IMR-90 (cell line): ENCODE results near the gene SOS1. TPM values are rescaled to one million over a fixed set of nuclear protein-coding genes. Genes with fewer than 3 reads are reported as not detected.

Experiments used
- ATAC-seq: fragments of 200-7000 bp; cut with Tn5 transposase; 2 replicates; pipeline ENCODE4 v1.9.1; 2020; ENCODE audit warnings: low read depth, mild to moderate bottlenecking, moderate library complexity
- BruUV-seq: library from RNA; stranded (reverse); fragments of 400-500 nt; replicated peaks from 2 replicates; lab custom pipeline; 2021; lab: Mats Ljungman, UMichigan
- CTCF ChIA-PET: fragments of 300-600 bp; formaldehyde crosslinking; extraction: SDS; loops from one replicate; lab custom pipeline; 2021; ENCODE audit warnings: antibody characterized with exemption; lab: Yijun Ruan, JAX
- POLR2A ChIA-PET: fragments of 300-600 bp; sonication (Branson Sonifier 250); formaldehyde crosslinking; loops from one replicate; lab custom pipeline; 2022; ENCODE audit warnings: antibody characterized with exemption; ENCODE audit not compliant: unreplicated experiment; lab: Charles Lee
- DNase-seq: peaks from one replicate; pipeline ENCODE4 v3.0.0; 2013
- H2AFZ ChIP-seq: replicated peaks from 2 replicates; pipeline ENCODE3; 2013; ENCODE audit warnings: low read length, mild to moderate bottlenecking; ENCODE audit not compliant: poor library complexity
- H2AK5ac ChIP-seq: 2 replicates; pipeline ENCODE4 v1.6.1; 2013; ENCODE audit warnings: low read depth, low read length, inconsistent platforms
- H2AK9ac ChIP-seq: replicated peaks from 2 replicates; pipeline ENCODE3; 2013; ENCODE audit warnings: mild to moderate bottlenecking, low read depth, low read length, moderate library complexity; ENCODE audit not compliant: poor library complexity
- H2BK120ac ChIP-seq: 2 replicates; pipeline ENCODE4 v1.6.1; 2013; ENCODE audit warnings: low read depth, low read length, inconsistent platforms
- H2BK15ac ChIP-seq: 3 replicates; pipeline ENCODE4 v1.6.1; 2013; ENCODE audit warnings: low read depth, low read length, inconsistent platforms
- H2BK20ac ChIP-seq: 2 replicates; pipeline ENCODE4 v1.6.1; 2013; ENCODE audit warnings: low read depth, mild to moderate bottlenecking, inconsistent platforms, low read length, moderate library complexity
- H2BK5ac ChIP-seq: 2 replicates; pipeline ENCODE4 v1.6.1; 2013; ENCODE audit warnings: mild to moderate bottlenecking, low read depth, low read length, inconsistent platforms; ENCODE audit not compliant: poor library complexity, severe bottlenecking
- H3K14ac ChIP-seq: replicated peaks from 2 replicates; pipeline ENCODE4 v1.6.1; 2013; ENCODE audit warnings: low read depth, low read length, inconsistent platforms
- H3K18ac ChIP-seq: 2 replicates; pipeline ENCODE4 v1.6.1; 2013; ENCODE audit warnings: low read depth, low read length, control low read depth
- H3K23ac ChIP-seq: 2 replicates; pipeline ENCODE4 v1.6.1; 2013; ENCODE audit warnings: low read depth, low read length, inconsistent platforms
- H3K27ac ChIP-seq: 2 replicates; pipeline ENCODE4 v1.5.1; 2013; ENCODE audit warnings: mild to moderate bottlenecking, control low read depth, low read length; ENCODE audit not compliant: insufficient read depth
- H3K27me3 ChIP-seq: 2 replicates; pipeline ENCODE4 v1.6.1; 2013; ENCODE audit warnings: low read length; ENCODE audit not compliant: control insufficient read depth, insufficient read depth
- H3K36me3 ChIP-seq: 2 replicates; pipeline ENCODE4 v1.6.1; 2013; ENCODE audit warnings: low read length, mixed read lengths; ENCODE audit not compliant: control insufficient read depth, insufficient read depth
- H3K4ac ChIP-seq: 2 replicates; pipeline ENCODE4 v1.6.1; 2013; ENCODE audit warnings: low read depth, low read length, inconsistent platforms
- H3K4me1 ChIP-seq: 2 replicates; pipeline ENCODE4 v1.6.1; 2013; ENCODE audit warnings: low read length, mixed read lengths; ENCODE audit not compliant: control insufficient read depth, insufficient read depth
- H3K4me2 ChIP-seq: 2 replicates; pipeline ENCODE4 v1.6.1; 2013; ENCODE audit warnings: low read depth, mild to moderate bottlenecking, control low read depth, low read length, moderate library complexity
- H3K4me3 ChIP-seq: 2 replicates; pipeline ENCODE4 v1.5.1; 2013; ENCODE audit warnings: low read depth, mild to moderate bottlenecking, control low read depth, low read length, moderate library complexity; ENCODE audit not compliant: insufficient read depth
- H3K56ac ChIP-seq: 2 replicates; pipeline ENCODE4 v1.6.1; 2013; ENCODE audit warnings: low read length, inconsistent platforms; ENCODE audit not compliant: insufficient read depth; ENCODE audit errors: extremely low read depth
- H3K79me1 ChIP-seq, 2 experiments: 2 replicates each; pipeline ENCODE4 v1.6.1; 2013; ENCODE audit warnings: low read length in 2 of 2, inconsistent platforms in 1 of 2, low read depth in 1 of 2
- H3K9ac ChIP-seq: 2 replicates; pipeline ENCODE4 v1.6.1; 2013; ENCODE audit warnings: low read depth, low read length, control low read depth
- H3K9me1 ChIP-seq: 2 replicates; pipeline ENCODE4 v1.6.1; 2013; ENCODE audit warnings: low read length, inconsistent platforms; ENCODE audit not compliant: insufficient read depth
- H3K9me3 ChIP-seq: 2 replicates; pipeline ENCODE4 v1.6.1; 2013; ENCODE audit warnings: low read length; ENCODE audit not compliant: control insufficient read depth, insufficient read depth
- H4K20me1 ChIP-seq: 2 replicates; pipeline ENCODE4 v1.6.1; 2013; ENCODE audit warnings: low read length, inconsistent platforms; ENCODE audit not compliant: insufficient read depth
- H4K5ac ChIP-seq: 2 replicates; pipeline ENCODE4 v1.6.1; 2013; ENCODE audit warnings: mild to moderate bottlenecking, low read depth, low read length, control low read depth
- H4K8ac ChIP-seq, 2 experiments: 2 replicates each; pipeline ENCODE4 v1.6.1; 2013; ENCODE audit warnings: low read depth in 2 of 2, low read length in 2 of 2, control low read depth in 1 of 2, inconsistent platforms in 1 of 2
- H4K91ac ChIP-seq: 2 replicates; pipeline ENCODE4 v1.6.1; 2013; ENCODE audit warnings: low read depth, low read length, inconsistent platforms; ENCODE audit not compliant: insufficient read depth
- BHLHE40 ChIP-seq: fragments of 150-350 bp; IDR thresholded peaks from 2 replicates; pipeline ENCODE4 v1.6.1; 2016; ENCODE audit warnings: mild to moderate bottlenecking, low read depth, low read length
- CEBPB ChIP-seq: IDR thresholded peaks from 2 replicates; pipeline ENCODE4 v1.6.1; 2012; ENCODE audit warnings: low read depth, low read length, improper control_type of control experiment
- CHD1 ChIP-seq: IDR thresholded peaks from 2 replicates; pipeline ENCODE4 v1.6.1; 2012; ENCODE audit warnings: low read depth, low read length, improper control_type of control experiment
- FOS ChIP-seq: fragments of 150-350 bp; IDR thresholded peaks from 2 replicates; pipeline ENCODE4 v1.6.1; 2016; ENCODE audit warnings: low read depth, low read length
- MAFK ChIP-seq: IDR thresholded peaks from 2 replicates; pipeline ENCODE4 v1.6.1; 2012; ENCODE audit warnings: low read depth, low read length, improper control_type of control experiment
- MAZ ChIP-seq: IDR thresholded peaks from 2 replicates; pipeline ENCODE4 v1.6.1; 2012; ENCODE audit warnings: low read depth, mild to moderate bottlenecking, low read length, improper control_type of control experiment, moderate library complexity, borderline replicate concordance
- MXI1 ChIP-seq: IDR thresholded peaks from 2 replicates; pipeline ENCODE4 v1.6.1; 2012; ENCODE audit warnings: low read depth, mild to moderate bottlenecking, low read length, moderate library complexity, borderline replicate concordance
- NFE2L2 ChIP-seq: fragments of 150-350 bp; IDR thresholded peaks from 2 replicates; pipeline ENCODE4 v1.6.1; 2016; ENCODE audit warnings: low read depth, mild to moderate bottlenecking, low read length
- POLR2A ChIP-seq: IDR thresholded peaks from 2 replicates; pipeline ENCODE4 v1.6.1; 2012; ENCODE audit warnings: mild to moderate bottlenecking, low read depth, low read length
- RAD21 ChIP-seq: IDR thresholded peaks from 2 replicates; pipeline ENCODE4 v1.6.1; 2012; ENCODE audit warnings: low read length, improper control_type of control experiment
- RCOR1 ChIP-seq: IDR thresholded peaks from 2 replicates; pipeline ENCODE4 v1.6.1; 2012; ENCODE audit warnings: mild to moderate bottlenecking, low read length, improper control_type of control experiment; ENCODE audit not compliant: insufficient replicate concordance
- RFX5 ChIP-seq: IDR thresholded peaks from 2 replicates; pipeline ENCODE4 v1.8.0; 2012; ENCODE audit warnings: low read depth, mild to moderate bottlenecking, low read length, moderate library complexity
- SMC3 ChIP-seq: fragments of 150-350 bp; IDR thresholded peaks from 2 replicates; pipeline ENCODE4 v1.6.1; 2016; ENCODE audit warnings: low read depth, mild to moderate bottlenecking, antibody characterized with exemption, low read length, moderate library complexity
- USF2 ChIP-seq: fragments of 150-350 bp; IDR thresholded peaks from 2 replicates; pipeline ENCODE4 v1.6.1; 2017; ENCODE audit warnings: mild to moderate bottlenecking, antibody characterized with exemption, low read length, low read depth
- WGBS, 2 experiments: methylation state at CpG; one replicate each; pipeline versions ENCODE4 v1.1.5 to v1.1.7; 2013; ENCODE audit warnings: missing lambda C conversion rate in 2 of 2; ENCODE audit not compliant: insufficient read length in 1 of 2; ENCODE audit errors: extremely low coverage in 2 of 2; 5-methylcytosine and 5-hydroxymethylcytosine counted together
- dilution Hi-C: fragments of 300-500 bp; cut with HindIII; formaldehyde crosslinking; loops from one replicate; pipeline ENCODE4 v1.14.3; 2018; ENCODE audit warnings: low sequenced_read_pairs; ENCODE audit not compliant: unreplicated experiment
- in situ Hi-C: fragments of 300-500 bp; cut with MboI; formaldehyde crosslinking; loops from 3 replicates; pipeline ENCODE4 v1.14.3; 2019; ENCODE audit warnings: low sequenced_read_pairs, inconsistent platforms, mixed read lengths
- intact Hi-C: fragments of 100-400 bp; cut with micrococcal nuclease; formaldehyde crosslinking; loops from 2 replicates; pipeline ENCODE4 v1.10.0; 2022
- polyA plus RNA-seq, 3 experiments: library from polyadenylated mRNA; depleted of rRNA; stranded (reverse); fragments of >200 nt; gene quantifications; 2 replicates each; pipeline ENCODE4 v1.2.3, GENCODE V29; 2012; ENCODE audit warnings: low replicate concordance in 1 of 3
- total RNA-seq: library from RNA; depleted of rRNA; stranded (reverse); fragments of >200 nt; gene quantifications from 2 replicates; pipeline ENCODE4 v1.2.3, GENCODE V29; 2012
- TF ChIP-seq, protein P1 (sequence below): fragments of 150-350 bp; IDR thresholded peaks from 2 replicates; pipeline ENCODE4 v1.6.1; 2016; ENCODE audit warnings: low read depth, mild to moderate bottlenecking, low read length, moderate library complexity, borderline replicate concordance
- TF ChIP-seq, protein P2 (sequence below): conservative IDR thresholded peaks from 2 replicates; pipeline ENCODE4 v1.5.1; 2012; ENCODE audit warnings: mild to moderate bottlenecking, low read depth, low read length, improper control_type of control experiment

Gene SOS1
- total and polyA plus RNA-seq, 2 of the 4 experiments (the other 2 are of a cell fraction): 8.2 to 11.2 TPM

- intact Hi-C loops: no loop called here
- no peak overlapping the region for H2AK5ac ChIP-seq
- DNase-seq: no peak
Measured at GRCh38 chr2:39150890-39151497, 30.1 kb upstream of the SOS1 start.

More at GRCh38 chr2:39150890-39151497, 30.1 kb upstream of the SOS1 start:
- ChIA-PET POLR2A (no interaction called here), CTCF (no interaction called here)
- Histone ChIP-seq H2BK5ac (no peak overlapping the region), H2AK9ac (no peak overlapping the region), H3K4ac (no peak overlapping the region), H3K4me2 (no peak overlapping the region), H3K9me3 (no peaks in the 10 kb centered on the region), H3K9ac (no peak overlapping the region), H2BK120ac (no peak overlapping the region), H4K8ac (no peak overlapping the region), H4K91ac (no peak overlapping the region), H3K79me1 (no peaks in the 10 kb centered on the region), H3K18ac (no peak overlapping the region), H2BK15ac (no peak overlapping the region), H3K56ac (no peak overlapping the region), H3K4me1 (no peaks in the 10 kb centered on the region; the same call in 1 of the 2 replicates), H3K14ac (no peak overlapping the region), H3K36me3 (no peaks in the 10 kb centered on the region), H4K20me1 (no peaks in the 10 kb centered on the region), H3K23ac (no peak overlapping the region), H4K5ac (no peak overlapping the region), H2AFZ (peak overlapping the region; percentile 15), H3K4me3 (no peak overlapping the region), H3K27ac (no peak overlapping the region), H2BK20ac (no peak overlapping the region), H3K27me3 (0 out of 2 replicates have a peak, but pooled peaks cover 3% of the 10 kb centered on the region), H3K9me1 (no peaks in the 10 kb centered on the region)
- WGBS, 2 experiments: 8% methylated on average over 2 of the region's 9 CpGs; no CpG with 5 or more reads in 1 of the 2 experiments
- dilution Hi-C loops: no loop called here
- ATAC-seq: no peak
- no peak for TF ChIP-seq USF2
- TF ChIP-seq, protein P1, sequence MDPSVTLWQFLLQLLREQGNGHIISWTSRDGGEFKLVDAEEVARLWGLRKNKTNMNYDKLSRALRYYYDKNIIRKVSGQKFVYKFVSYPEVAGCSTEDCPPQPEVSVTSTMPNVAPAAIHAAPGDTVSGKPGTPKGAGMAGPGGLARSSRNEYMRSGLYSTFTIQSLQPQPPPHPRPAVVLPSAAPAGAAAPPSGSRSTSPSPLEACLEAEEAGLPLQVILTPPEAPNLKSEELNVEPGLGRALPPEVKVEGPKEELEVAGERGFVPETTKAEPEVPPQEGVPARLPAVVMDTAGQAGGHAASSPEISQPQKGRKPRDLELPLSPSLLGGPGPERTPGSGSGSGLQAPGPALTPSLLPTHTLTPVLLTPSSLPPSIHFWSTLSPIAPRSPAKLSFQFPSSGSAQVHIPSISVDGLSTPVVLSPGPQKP: no peak
- no peak for TF ChIP-seq NFE2L2
- no peak for TF ChIP-seq BHLHE40
- TF ChIP-seq, protein P2, sequence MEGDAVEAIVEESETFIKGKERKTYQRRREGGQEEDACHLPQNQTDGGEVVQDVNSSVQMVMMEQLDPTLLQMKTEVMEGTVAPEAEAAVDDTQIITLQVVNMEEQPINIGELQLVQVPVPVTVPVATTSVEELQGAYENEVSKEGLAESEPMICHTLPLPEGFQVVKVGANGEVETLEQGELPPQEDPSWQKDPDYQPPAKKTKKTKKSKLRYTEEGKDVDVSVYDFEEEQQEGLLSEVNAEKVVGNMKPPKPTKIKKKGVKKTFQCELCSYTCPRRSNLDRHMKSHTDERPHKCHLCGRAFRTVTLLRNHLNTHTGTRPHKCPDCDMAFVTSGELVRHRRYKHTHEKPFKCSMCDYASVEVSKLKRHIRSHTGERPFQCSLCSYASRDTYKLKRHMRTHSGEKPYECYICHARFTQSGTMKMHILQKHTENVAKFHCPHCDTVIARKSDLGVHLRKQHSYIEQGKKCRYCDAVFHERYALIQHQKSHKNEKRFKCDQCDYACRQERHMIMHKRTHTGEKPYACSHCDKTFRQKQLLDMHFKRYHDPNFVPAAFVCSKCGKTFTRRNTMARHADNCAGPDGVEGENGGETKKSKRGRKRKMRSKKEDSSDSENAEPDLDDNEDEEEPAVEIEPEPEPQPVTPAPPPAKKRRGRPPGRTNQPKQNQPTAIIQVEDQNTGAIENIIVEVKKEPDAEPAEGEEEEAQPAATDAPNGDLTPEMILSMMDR: no peak
- TF ChIP-seq SMC3: no peak
- no peak for TF ChIP-seq MAFK
- no peak for TF ChIP-seq FOS
- TF ChIP-seq MXI1: no peak
- no peak for TF ChIP-seq MAZ
- TF ChIP-seq RAD21: no peak
- TF ChIP-seq RFX5: no peak
- no peak for TF ChIP-seq RCOR1
- TF ChIP-seq CHD1: no peak
- no peak for TF ChIP-seq POLR2A
- no peak for TF ChIP-seq CEBPB
- BruUV-seq: no TSS peak
- in situ Hi-C loops: no loop called here
